ENCODE results near the gene AHDC1.
A peak's percentile ranks its signal among the peaks of the same experiment; 100 is the strongest.

Gene AHDC1

GRCh38 chr1:27531959-27532685 is 71.8 kb downstream of the AHDC1 start:
- DNase-seq (ENCODE audit: low read depth in 2 of 2), result no peak

DNA sequence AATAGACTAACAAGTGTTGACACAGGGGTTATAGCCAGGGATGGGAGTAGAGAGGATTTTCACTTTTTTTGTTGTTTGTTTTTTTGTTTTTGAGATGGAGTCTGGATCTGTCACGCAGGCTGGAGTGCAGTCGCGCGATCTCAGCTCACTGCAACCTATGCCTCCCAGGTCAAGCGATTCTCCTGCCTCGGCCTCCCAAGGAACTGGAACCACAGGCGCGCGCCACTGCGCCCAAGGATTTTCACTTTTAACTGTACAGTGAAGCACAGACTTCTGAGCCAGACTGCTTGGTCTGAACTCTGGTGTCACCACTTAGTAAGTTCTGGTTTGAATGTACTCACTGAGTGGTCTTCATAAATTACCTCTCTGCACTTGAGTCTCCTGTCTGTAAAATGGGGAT is 73.8 kb downstream of the AHDC1 start:
- no peak for DNase-seq (ENCODE audit: low read depth in 2 of 2)

GRCh38 chr1:27529704-27530018 is 74.3 kb downstream of the AHDC1 start:
- no peak for DNase-seq (ENCODE audit: low read depth in 2 of 2)

DNA sequence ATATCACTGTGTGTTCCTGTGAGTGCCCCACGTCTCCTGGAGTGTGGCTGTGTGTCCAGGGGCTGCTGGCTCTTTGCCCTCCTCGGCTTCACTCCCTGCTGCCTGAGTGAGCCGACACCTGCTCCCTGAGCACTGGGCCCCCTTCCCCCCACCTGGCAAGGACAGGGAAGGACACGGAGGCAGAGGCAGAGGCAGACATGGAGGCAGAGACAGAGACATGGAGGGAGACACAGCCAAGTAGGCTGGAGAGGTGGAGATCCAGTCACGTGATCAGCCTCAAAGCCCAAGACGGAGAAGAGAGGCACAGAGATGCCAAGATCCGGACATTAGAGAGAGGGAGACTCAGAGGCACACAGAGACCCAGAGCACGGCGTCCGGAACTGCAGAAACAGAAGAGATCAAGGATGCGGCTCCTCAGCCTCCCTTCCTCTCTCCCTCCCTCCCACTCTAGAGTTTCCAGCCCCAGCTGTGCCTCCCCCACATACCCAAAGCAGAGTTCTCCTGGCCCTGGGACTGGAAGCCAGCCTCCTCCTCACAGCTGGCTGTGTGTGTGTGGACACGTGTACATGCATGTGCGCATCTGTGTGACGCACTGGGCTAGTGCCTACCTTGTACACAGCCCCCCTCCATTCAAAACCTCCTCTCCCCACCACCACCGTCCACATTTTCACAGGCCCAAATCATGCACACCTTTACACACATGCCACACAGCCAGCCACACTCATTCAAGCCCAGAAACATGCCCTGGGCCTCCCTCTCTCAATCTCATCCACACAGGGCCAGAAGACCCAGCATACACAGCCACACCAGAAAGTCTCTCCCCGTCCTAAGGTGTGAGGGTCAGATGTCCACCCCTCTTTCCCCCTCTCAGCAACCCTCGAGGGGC is 74.9 kb downstream of the AHDC1 start:
- DNase-seq (ENCODE audit: low read depth in 2 of 2), result no peak

GRCh38 chr1:27527890-27528817 is 75.8 kb downstream of the AHDC1 start:
- DNase-seq (ENCODE audit: low read depth in 2 of 2), result no peak

DNA sequence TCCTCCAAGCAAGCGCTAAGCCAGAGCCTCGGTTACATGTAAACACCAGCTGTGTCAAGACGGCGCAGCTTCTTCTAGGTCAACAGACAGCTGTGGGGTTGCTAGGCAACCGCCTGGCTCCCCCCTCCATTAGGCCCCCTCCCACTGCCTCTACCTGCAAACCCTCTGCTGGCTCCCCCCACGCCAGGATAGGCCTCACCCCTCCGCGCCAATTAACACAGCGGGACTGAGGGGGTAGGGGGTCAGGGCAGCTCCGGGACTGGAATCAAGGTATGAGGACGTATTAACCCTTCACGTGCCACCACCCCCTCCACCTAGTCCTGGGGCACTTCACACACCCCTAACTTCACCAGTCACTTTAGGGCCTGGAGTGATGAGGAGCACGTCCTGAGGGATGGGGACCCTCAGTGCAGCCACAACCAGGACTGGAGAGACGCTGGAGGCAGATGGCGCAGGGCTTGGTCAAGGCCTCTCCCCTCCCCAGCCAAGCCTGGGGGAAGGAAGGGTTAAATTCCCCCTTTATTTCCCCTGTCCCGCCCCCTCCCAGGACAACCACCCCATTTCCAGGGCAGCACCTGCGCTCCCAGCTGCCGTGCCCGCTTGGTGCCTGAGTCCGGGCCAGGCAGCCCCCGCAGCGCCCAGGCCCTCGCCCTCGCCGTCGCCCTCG is 76.6 kb downstream of the AHDC1 start:
- DNase-seq (ENCODE audit: low read depth in 2 of 2), result no peak

GRCh38 chr1:27526569-27527222 is 77.2 kb downstream of the AHDC1 start:
- DNase-seq (ENCODE audit: low read depth in 2 of 2), result no peak

DNA sequence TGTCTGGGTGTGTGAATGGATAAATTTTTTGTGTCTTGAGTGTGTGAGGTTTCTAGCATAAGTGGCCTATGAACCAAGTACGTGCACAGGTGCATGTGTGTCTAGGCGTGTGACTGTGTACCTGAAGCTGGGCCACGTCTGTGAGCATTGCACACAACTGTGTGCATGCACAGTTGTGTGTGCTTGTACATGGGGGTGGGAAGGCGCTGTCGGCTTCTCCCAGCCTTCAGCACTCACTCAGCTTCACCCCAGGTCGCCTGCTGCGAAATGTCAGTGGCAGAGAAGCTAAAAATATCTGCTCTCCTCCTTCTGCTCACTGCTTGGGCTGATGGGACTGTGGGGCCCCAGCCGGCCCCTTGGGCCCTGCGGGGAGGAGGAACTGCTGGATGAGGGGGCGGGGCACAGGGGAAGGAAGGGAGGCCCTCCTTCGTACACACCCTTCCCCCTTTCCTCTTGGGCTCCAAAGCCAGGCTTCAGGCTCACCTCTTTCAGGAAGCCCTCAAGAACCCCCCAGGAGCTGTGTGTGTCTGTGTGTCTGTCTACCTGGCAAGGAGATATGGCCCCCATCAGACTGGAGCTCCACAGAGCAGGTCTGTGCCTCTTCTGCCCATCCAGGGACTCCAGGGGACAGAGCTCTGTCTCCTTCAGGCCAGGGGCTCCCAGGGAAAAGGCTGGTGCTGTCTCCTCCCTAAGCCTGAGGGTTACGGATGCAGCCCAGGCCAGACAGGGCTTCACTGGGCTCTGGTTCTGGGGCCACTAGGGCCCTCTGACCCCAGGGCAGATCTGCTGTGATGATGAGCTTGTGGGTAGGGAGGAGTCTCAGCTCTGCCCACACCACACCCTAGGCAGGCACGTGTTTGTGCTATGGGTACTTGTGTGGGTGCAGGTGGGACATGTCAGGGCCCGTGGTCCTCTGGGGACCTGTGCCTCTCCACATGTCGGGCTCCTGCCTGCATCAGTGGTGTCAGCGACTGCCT is 78.4 kb downstream of the AHDC1 start:
- no peak for DNase-seq (ENCODE audit: low read depth in 2 of 2)

DNA sequence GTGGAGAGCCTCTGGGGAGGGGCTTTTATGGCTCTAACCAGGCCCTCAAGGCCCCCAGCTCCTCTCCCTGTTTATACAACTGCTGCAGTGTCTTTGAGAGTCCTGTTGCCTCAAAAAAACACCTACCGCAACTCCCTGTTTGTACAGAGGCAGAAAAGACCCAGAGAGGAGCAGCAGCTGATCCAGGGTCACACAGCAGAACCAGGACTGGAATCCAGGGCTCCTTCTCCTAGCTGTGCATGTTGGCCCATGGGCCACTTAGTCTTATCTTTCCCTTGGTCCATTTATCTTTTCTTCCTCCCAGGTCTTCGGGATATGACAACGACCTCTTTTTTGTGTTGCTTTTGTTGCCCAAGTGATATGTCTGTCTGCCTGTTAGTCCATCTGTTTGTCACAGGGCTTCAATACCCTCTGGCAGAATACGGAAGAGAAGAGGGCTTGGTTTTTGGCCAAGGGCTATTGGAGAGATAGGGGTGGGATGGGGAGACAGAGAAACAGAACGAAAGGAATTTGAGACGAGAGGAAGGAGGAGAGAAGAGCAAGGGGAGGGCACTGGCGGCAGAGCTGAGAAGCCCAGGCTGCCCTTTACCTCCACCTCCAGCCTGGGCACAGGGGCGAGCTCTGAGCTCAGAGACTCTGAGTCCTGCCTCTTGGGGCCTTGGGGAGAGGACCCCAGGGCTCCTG is 80.5 kb downstream of the AHDC1 start:
- DNase-seq (ENCODE audit: low read depth in 2 of 2), result no peak

DNA sequence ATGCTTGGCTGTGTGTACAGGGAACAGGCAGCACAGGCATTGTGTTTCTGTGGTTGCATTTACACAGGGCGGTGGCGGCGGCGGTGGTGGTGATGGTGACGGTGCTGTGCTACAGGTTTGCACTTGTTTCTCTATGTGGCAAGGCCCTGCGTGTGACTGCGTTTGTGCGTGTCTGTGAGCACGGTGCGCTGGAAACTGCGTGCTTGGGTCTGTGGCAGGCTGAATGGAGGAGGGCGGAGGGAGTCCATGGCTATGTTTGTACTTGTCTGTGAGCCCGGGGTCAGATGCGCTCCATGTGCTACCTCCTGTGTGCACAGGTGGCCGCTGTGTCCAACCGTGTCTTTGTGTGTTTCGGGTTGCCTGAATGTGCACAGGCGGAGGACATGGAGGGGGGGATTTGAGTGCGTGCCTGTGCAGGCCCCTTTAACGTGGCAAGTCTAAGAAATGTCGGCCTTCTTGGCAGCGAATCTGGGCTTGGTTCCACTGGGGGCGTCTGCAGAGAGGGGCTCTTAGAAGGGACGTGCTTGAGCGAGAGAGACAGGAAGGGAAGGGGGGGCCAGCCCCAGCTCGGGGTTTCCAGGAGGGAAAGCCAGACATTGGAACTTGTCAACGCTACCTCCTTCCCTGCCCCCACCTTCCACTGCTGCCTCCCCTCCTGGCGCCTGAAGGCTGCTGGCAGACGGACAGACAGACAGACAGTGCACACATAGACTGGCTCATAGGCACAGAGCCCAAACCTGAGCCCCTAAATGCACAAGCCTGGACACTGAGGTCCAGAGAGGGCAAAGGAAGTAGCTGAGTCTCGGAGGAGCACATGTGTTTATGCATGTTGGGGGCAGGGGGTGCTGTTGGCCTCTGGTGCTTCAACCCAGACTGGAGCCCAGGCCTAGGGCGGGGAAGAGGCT is 81.3 kb downstream of the AHDC1 start:
- DNase-seq (ENCODE audit: low read depth in 2 of 2), result peak in 1 of 2 donors; percentile 27

DNA sequence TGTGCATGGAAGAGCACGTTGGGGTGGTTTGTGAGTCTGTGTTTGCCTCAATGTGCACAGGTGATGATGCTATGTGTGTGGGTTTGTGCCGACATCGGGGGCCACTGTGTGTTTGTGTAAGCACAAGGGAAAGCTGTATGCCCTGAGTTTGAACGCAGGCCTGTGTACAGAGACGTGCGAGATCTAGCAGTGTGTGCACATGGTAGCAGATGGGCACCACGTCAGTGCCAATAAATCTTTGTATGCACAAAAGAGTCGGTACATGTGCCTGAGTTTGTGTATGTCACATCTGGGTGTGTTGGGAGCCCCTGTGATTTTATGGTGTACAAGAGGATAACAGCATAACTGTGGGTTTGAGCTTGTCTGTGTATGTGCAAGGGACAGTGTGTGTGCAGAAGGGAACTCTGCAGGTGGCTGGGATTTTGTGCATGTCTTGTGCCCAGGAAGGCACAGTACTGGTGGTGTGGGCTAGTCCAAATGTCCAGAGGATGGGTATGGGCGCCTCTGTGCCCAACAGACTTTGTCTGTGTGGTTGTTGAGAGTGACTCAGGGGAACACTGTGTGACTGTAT is 82.0 kb downstream of the AHDC1 start:
- no peak for DNase-seq (ENCODE audit: low read depth in 2 of 2)

DNA sequence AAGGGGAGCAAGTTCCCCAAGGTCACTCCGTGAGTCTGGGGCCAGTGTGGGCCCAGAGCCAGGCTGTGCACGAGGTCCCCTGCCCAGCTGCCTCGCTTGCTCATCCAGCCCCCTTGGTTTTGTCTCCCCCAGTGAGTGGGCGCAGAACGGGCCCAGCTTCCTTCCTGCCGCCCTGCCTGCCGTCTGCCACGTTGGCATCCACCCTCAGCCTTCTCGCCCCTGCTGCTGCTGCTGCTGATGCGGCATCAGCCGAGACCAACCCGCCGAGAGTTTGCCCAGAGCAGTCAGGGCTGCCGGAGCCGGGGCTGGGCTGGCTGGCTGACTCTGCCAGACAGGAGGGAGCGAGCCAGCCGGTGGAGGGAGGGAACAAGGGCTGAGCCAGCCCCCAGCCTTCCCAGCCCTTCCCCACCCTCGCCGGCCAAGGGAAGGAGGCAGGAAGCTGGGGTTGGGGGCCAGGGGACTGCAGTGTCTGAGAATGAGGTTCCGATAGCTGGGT is 82.6 kb downstream of the AHDC1 start:
- DNase-seq (ENCODE audit: low read depth in 2 of 2), result peak; percentile 42 to 53

DNA sequence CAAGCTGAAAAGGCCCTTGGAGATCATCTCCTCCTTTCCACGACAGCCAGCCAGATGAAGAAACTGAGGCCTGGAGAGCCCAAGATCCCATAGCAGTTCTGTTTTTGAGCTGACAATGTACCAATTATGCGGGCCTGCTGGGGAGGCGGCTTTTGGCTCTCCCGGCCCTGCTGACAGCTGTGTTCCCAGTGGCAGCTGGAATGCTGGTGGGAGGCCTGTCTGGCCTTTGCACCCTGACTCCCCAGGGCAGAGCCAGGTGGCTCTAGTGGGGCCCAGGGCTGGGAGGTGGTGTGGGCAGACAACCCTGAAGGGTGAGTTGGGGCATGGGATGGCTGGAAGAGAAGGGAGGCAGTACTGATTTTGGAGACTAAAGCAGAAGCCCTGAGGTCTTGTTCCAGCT is 83.3 kb downstream of the AHDC1 start:
- no peak for DNase-seq (ENCODE audit: low read depth in 2 of 2)

- no peak for DNase-seq (ENCODE audit: low read depth in 2 of 2)
Measured at GRCh38 chr1:27519331-27520258, 84.3 kb downstream of the AHDC1 start.

GRCh38 chr1:27518808-27519207 is 85.1 kb downstream of the AHDC1 start:
- DNase-seq (ENCODE audit: low read depth in 2 of 2), result no peak

DNA sequence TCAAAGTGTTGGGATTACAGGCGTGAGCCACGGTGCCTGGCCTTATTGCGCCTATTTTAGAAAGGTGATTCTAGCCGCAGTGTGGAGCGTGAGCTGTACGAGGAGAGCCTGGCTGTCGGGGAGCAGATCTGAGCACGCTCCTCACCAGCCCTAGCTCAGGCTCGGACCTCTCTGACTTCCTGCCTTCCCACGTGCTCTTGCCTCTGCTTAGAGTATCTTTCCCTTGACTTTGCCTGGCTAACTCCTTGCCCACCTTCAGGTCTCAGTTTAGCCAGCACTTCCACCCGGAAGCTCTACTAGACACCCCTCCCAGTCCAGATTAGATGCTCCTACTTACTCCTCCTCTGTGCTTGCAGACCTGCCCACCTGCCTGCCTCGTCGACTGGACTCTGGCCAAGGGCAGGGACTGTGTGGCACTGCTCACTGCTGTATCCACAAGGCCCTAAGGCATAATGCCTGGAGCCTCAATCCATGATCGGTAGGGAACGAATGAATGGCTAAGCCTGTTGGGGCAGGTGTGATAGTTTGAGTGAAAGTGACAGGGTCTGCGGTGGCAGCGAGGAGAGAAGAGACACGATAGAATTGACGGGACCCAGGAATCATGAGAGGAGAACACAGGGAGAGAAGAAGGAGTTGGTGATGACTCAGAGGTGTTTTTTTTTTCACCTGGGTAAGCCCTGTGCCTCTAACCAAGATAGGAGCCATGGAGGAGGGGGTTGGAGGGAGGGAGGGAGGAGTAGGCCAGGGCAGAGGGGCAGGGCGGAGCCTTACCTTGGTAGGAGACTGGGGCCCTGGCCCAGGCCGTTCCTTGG is 85.8 kb downstream of the AHDC1 start:
- DNase-seq (ENCODE audit: low read depth in 2 of 2), result no peak

Data from stimulated activated CD8-positive, alpha-beta memory T cell treated with anti-CD3 and anti-CD28 coated beads, Interleukin-15, amount 100 ng/mL, for 4 hours (primary cell).